GM19023 (cell line): Measurements from ENCODE around the gene TMA16.
"Not testable (repeated sequence)": the region's sequence is repeated elsewhere in the genome, so short reads cannot be mapped to it uniquely, and the experiment has no call there.

Experiments used
- ATAC-seq: cut with Tn5 transposase; IDR thresholded peaks from one replicate; pipeline ENCODE4 v1.9.1; 2021; ENCODE audit warnings: mild to moderate bottlenecking, moderate library complexity; ENCODE audit not compliant: unreplicated experiment

The TMA16 gene

DNA sequence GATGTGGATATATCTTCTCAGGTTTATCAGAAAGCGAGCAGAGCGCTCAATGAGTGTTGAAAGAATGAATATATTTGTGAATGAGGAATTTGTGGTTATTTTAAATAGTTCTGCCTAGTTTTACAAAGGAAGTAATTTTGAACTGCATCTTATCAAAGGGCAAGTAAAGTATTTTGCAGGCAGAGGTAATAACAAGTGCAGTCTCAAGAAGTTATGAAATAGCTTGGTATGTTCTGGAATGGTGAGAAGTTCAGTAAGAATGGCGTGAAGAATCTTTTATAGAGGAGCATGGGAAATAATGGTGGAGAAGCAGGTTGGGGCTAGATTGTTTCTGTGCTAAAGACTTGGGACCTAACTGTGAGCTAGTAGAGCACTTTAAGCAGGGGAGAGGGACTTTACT, 10.9 kb downstream of the TMA16 start:
- no peak for ATAC-seq

DNA sequence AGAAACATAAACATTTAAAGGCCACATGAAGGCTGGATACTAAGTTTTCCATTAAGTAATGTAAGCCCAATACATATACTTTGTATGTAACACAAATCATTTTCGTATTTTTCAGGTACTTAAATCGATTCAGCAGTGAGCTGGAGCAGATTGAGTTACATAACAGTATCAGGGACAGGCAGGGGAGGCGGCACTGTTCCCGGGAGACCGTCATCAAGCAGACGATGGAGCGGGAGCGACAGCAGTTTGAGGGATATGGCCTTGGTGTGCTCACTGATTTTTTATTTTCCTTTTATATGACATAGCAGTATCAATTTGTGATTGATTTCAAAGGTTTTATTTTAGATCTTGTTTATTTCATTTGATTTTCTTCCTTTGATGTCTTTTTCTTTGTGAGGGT, 20.7 kb downstream of the TMA16 start:
- ATAC-seq, result no peak

DNA sequence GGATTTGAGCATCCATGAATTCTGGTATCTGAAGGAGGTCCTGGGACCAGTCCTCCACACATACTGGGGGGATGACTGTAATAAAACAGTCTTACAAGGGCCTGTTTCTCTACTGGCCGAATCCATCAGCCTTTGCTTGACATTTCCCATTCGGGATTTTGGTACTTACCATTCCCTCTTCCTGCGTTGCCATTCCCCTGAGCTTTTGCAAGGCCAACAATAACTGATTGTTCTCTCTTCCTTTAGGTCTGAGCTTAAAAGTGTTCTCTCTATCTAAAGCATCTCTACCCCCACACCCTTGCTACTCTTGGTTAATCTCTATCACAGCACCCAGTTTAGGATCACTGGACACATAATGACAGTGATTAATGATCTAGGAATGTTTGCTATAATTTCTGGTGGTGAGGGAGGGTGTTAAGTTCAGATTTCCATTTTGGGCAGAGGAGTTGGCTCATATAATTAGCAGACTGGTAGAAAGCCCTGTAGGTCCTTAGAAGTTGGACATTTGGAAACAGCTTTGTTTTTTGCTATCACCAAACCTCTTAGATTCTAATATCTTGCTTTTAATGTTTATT, 29.4 kb downstream of the TMA16 start:
- no peak for ATAC-seq

DNA sequence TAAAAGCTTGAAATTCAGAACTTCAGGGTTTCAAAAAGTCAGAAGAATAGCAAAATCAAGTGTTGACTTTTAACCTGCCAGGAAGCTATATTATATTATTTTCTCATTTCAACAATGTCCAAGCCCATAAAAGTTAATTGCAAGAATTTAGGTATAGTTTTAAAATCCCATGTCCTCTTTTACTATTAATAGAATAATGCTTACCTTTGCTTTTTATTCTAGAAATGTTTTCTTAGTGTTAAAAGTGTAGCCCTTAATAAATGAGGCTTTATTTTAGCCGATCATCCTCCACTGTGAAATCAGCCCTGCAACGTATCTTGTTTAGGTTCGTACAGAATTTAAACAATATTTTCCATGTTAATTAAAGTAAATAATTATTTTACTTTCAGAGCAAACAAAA, 31.5 kb downstream of the TMA16 start:
- no peak for ATAC-seq

DNA sequence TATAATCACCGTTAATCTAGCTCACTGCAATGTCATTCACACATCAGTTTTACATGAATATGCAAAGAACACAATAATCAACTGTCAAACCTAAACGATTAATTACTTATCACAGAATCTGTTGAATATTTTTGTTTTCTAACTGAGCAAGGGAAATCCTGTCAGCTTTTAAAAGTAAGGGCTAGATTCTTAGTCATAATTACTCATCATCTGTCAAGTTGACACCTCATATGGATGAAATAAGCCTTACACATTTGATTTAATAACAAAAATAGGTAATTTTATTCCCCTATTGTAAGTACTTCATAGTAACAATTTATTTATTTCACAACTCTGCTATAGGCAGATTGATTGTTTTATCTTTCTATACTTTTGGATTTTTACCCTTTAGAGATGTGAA, 32.7 kb downstream of the TMA16 start:
- no peak for ATAC-seq

DNA sequence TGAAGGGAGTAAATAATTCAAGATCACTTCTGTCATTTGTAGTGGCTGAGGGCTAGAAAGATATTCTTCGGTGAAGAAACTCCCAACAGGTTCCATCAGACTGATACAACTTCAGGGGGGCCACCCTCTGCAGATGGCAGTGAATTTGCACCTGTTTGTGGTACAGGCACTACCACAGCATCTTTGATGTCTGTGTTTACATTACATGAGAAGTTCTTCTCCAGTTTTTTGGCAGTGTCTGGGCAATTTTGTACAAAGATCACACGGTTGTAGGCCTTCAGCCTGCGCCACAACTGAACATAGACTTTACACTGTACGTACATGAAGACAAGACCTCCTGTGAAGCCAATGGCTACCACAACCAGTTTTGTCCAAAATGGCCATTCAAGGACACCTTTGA, 34.2 kb downstream of the TMA16 start:
- no peak for ATAC-seq

DNA sequence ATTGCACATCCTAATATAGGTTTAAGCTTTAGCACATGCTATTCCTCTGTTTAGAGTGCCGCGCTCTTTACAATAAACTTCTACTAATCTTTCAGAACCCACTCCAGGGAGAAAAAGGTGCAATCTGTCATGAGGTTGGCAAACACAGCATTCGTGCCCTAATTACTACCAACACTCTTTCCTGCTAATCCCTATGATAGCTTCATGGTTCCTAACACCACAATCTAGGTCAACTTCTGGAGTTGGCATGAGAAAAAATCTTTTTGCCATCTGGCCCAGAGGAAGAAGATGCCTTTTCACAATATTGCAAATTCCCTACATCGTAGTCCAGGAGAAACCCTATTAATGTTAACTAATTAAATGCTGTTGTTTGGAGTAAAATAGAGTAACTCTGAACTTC, 39.6 kb downstream of the TMA16 start:
- ATAC-seq, result no peak

DNA sequence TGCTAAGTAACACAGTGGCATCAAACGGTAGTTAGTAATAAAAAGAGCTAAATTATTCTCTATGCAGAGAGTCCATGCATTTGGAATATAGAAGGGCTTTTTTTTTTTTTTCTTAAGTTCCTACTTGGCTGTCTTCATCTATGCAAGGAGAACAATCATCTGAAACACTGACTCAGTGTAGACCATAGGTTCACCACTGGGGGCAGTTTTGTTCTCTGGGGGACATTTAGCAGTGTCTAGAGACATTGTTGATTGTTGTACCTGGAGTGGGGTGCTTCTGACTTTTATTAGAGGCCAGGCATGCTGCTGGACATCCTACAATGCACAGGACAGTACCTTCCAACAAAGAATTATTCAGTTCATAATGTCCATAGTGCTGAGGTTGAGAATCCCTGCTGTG, 41.2 kb downstream of the TMA16 start:
- ATAC-seq, result no peak

DNA sequence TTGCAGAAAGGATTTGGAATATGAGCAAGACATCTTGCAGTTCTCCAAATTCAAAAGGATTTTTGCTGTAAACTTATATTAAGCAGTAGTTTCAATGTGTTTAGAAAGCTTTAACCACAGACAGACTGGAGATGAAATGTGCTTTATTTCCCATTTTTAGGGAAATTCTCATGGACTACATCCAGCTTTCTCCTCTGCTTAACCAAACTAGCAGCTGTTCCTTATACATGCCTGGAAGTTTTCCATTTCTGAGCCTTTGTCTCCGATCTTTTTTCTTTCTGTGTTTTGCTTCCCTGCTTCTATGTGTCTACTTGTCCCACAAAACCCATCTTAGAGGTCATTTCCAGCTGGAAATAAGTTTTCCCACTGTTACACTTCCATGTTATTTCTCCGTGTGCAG, 41.6 kb downstream of the TMA16 start:
- no peak for ATAC-seq

DNA sequence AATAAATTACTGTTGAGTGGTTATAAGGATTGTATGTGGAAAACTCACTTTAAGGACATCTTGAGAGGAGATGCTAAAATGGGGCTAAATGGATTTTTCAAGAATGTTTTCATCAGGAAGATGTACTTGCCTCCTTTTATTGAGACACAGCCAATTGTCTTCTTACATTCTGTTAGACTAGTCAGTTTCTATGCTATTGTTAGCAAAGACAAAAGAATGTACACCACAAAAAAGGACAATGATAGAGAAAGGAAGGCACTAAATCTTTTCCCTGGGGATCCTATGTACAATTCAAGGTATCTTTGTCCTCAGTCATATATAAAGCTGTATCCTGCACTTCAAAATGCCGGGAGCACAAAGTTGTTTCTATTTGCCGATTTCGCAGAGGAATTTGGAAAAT, 42.6 kb downstream of the TMA16 start:
- ATAC-seq, result no peak

DNA sequence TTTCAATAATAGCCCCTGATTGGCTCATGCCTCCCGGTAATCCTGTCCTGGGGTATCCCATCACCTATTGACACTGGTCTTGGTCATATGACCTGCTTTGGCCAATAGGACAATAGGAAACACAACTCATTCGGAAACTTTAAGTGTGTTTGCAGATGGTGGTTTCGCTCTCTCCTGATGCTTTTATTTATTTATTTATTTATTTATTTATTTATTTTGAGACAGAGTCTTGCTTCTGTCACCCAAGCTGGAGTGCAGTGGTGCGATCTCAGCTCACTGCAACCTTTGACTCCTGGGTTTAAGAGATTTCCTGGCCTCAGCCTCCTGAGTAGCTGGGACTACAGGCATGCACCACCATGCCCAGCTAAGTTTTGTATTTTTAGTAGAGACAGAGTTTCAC, 44.3 kb downstream of the TMA16 start:
- not testable (repeated sequence) for ATAC-seq

DNA sequence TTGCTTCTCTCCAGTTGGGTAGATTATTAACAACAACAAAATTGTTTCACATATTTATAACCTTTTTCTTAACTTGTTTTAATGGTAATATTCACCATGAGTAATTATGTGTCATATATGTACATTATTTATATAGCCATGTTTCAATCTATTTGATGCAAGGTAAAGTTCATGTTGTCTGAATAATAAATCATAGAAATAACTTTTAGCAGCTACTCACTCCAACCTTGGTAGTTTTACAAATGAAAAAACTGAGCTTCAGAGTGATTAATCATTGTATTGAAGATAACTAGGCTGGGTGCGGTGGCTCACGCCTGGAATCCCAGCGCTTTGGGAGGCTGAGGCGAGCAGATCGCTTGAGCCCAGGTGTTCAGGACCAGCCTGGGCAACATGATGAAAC, 46.0 kb downstream of the TMA16 start:
- ATAC-seq, result no peak

DNA sequence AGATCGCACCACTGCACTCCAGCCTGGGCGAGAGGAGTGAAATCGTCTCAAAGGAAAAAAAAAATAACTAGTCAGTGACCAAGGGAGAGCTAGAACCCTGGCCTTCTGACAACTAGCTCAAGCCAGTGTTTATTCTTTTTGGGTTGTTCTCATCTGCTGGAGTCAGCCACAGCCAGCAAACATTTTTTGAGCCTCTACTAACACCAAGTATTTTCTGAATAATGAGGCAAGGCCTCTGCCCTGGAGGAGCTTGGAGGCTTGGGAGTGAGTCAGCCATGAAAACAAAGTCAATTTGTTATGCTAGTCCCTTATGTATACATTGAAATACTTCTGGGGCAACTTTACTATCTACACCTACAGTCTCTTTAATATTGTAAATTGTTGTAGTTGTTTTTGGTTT, 46.5 kb downstream of the TMA16 start:
- no peak for ATAC-seq

DNA sequence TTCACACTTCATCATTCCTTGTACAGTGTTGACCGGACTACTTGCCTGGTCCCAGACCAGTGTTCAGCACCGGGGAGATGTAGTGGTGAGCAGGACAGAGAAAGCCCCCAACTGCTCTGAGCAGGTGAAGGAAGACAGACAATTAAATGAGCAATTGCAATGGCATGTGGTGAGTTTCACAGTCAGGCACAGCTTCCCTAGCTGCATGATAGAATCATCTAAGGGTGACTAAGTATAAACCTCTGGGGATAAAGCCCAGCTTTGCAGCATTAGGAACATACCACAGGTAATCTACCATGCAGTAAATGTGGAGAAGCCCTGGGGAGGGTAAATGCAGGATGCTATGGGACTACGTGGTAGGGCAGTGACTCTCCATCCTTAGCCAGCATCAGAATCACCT, 47.8 kb downstream of the TMA16 start:
- ATAC-seq, result no peak

DNA sequence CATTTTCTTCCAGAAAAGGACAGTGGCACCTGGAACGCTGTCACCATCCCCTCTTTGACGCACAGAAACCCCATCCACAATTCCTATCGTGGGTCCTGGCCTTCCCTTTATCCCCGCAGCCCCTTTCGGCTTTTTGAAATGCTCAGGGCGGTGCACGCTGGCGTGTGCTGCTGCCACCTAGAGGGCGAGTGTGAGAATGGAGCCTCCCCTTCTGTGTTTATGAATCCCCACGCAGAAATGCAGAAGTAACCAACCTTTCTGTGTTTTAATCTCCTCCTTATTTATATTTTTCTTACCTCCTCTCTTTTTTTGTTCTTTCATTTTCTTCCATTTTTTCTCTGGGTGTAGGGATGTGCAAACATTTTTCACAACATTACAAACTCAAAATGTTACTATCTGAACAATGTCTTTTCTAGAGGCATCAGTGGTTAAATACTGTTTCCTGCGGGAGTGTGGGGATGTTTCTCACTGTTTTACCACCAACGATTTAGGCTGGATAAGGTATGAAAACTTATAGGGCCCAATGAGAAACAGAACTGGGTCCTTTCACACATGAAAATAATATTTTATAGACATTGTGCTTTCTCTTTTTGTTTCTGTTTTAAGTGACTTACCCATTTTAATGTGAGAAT, 50.0 kb downstream of the TMA16 start:
- peak; percentile 94 for ATAC-seq

DNA sequence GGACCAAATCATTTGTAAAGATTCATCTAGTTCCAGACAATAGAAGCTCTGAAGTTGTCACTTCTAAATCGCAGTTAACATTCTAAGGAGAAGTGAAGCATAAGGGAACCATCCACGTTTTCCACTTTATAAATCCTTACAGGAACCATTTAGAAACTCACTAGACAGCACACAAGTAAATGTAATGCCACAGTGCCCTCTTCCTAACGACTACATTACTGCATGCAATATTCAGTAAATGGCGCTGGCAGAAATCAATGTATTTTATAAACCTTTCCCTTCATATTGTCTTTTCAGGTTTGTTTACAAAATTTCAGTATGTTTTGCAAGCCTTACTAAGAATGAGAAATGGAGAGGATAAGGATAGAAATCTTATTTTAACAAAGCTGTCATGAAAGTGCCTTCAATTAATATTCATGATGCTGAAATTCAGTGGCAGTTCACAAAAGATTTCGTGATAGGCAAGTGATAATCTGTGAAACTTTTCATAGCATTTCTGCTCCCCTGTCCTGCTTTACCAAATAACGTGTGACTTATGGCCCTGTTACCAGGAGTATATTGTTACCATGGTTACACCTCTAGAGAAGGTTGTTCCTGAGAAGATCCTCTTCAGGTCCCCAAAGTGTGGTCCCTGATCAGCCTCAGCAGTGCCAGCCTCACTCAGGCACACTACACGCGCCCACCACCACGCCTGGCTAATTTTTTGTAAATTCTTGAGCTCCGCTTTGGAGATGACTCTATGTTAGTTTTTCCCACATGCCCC, 54.2 kb downstream of the TMA16 start:
- ATAC-seq, result peak; percentile 25

DNA sequence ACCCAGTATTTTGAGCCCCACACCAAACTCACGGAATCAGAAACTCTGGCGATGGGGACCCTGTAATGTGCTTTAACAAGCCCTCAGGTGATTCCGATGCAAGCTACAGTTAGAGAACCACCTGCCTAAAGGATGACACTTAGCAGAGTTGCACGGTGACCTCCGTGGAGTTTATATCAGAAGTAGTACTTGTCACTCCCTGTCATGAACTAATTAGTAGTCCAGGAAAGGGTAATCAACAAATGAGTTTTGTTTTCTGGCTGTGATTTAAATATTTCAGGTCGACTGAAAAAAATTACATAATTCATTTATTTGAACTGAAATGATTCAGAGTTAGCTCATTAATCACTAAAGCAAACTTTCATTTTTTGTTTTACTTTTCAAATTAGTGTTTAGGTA, 56.4 kb downstream of the TMA16 start:
- ATAC-seq, result no peak

DNA sequence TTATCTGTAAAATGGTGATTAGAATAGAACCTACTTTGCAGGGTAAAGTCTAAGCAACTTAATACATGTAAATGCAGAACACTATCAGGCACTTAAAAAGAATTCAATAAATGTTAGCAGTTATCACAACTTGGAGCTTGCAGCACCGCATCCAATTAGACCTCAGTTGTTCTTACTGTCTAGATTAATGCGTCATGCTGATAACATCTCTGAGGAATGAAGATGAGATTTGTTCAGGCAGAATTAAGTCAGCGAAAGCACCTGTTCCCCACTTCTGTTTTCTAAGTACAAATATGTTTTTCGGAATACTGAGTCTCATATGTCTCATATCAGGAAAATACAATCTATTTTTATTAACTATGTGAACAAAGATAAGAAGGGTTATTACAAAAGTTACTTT, 58.7 kb downstream of the TMA16 start:
- ATAC-seq, result no peak

DNA sequence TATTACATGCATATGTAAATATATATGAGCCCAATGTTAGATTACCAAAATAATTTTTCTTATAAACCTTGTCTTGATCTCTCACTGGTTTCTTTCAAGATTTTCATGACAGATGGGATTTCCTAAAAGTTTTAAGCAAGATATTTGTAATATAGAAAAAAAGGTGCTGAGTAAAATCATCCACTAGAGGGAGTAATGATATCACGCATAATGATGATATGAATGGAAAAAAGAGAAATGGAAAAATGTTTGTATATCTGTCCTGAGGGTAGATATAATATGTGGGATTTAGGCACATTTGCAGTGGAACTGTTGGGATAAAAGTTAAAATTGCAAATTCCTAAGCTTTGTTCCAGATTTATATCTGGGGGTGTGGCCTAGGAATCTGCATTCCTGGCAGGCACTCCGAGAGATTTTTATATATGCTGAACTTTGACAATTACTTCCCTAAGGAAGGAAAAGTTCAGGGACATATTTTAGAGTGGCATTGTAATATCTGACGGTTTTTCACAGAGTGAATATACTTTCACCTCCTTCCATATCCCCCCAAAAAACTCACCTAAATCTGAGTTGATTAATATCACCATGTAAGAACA, 60.5 kb downstream of the TMA16 start:
- ATAC-seq, result no peak

DNA sequence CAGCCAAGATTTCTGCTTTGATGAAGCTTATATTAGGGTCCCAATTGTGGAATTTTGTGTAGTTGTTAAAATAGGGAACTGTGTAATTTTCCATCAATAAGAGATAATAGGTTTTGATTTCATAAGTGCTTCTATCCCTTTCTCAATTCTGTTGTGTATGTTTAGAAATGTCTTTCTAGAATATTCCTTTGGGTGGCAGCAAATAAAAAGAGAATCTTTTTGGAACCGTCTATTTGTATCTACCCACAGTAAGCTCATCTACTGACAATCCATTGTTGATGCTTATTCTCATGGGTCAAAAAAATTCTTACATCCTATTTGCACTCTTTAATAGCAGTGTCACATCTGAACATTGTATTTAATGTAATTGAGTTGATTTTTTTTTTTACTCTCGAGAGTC, 61.7 kb downstream of the TMA16 start:
- ATAC-seq, result no peak

DNA sequence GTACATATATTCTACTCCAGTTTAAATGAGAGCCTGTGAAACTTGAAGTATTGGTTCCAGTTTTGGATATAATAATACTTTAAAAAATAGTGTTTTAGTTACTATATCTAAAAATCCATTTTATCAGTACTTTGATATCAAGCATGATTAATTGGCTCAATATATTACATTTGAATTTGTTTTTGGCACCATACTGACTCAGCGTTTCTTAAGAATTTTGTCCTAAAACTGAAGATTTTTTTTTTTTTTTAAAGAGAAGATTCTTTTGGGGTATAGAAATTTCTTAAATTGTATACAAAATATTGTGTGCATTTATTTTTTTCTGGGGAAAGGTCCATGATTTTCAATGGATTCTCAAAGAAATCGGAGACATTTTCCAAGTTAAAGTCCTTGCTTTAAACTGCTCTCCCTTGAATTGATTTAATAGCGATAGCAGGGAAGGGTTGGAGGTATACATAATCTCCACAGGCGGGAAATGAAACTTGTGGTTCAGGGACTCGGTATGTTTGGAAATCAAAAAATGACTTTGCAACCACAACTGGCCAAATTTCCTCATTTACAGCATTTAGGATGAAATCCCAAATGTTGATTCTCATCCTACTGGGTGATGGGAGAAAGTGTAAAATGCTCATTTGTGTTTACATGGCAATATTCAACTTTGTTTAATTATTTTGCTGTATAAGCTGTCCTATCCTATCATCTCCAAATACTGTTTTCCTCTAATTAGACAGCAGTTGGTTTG, 62.3 kb downstream of the TMA16 start:
- ATAC-seq, result no peak
